Activated CD4-positive, CD25-positive, alpha-beta regulatory T cell treated with anti-CD3 and anti-CD28 coated beads, Interleukin-2, amount 50 U/mL, for 72 hours (primary cell): ENCODE data around the gene NOP16.
"Not testable (repeated sequence)": the region's sequence is repeated elsewhere in the genome, so short reads cannot be mapped to it uniquely, and the experiment has no call there.

ENCODE experiments used
- DNase-seq: peaks from one replicate; pipeline ENCODE4 v3.0.0; 2021

Gene NOP16

DNA sequence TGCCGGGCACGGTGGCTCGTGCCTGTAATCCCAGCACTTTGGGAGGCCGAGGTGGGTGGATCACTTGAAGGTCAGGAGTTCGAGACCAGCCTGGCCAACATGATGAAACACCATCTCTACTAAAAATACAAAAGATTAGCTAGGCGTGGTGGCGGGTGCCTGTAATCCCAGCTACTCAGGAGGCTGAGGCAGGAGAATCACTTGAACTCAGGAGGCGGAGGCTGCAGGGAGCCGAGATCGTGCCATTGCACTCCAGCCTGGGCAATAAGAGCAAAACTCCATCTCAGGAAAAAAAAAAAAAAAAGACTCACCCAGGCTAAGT lies 19.8 kb upstream of the NOP16 start:
- DNase-seq: not testable (repeated sequence)

DNA sequence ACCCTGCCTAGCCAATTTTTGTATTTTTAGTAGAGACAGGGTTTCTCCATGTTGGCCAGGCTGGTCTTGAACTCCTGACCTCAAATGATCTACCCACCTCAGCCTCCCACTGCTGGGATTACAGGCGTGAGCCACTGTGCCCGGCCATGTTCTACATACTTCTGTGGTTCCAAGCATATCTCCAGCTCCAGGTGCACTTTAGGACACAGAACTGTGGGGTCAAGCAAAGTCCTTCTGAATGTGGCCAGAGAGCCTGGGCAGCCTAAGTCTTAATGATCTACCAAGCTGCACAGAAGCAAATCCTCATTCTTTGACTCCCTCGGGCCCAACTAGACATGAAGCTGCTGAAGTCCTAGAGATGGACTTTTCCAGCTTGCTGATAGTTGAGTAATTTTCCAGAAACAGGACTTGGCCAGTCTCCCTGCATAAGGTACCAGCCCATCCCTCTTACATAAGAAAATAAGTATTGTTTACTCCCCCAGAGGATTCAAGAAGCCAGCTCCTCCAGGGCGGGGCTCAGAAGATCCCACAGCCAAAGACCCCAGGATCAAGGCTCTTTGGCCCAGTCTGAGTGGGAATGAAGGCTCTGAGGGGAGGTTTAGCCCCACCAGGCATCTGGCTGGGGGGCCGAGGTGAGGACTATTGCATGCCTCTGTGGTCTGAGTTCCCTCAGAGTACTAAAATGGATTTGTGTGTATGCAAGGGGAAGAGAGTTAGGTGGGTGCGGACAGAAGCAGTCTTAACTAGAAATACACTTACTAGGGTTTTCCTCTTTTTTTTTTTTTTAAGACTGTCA lies 19.3 kb upstream of the NOP16 start:
- DNase-seq: no peak

- DNase-seq: no peak
Observed at GRCh38 chr5:176406436-176407052, 18.1 kb upstream of the NOP16 start.

- DNase-seq: no peak
Observed at GRCh38 chr5:176405656-176406435, 17.4 kb upstream of the NOP16 start.

GRCh38 chr5:176401281-176402205 lies 13.1 kb upstream of the NOP16 start:
- DNase-seq: no peak

GRCh38 chr5:176400382-176401156 lies 12.2 kb upstream of the NOP16 start:
- no peak for DNase-seq

DNA sequence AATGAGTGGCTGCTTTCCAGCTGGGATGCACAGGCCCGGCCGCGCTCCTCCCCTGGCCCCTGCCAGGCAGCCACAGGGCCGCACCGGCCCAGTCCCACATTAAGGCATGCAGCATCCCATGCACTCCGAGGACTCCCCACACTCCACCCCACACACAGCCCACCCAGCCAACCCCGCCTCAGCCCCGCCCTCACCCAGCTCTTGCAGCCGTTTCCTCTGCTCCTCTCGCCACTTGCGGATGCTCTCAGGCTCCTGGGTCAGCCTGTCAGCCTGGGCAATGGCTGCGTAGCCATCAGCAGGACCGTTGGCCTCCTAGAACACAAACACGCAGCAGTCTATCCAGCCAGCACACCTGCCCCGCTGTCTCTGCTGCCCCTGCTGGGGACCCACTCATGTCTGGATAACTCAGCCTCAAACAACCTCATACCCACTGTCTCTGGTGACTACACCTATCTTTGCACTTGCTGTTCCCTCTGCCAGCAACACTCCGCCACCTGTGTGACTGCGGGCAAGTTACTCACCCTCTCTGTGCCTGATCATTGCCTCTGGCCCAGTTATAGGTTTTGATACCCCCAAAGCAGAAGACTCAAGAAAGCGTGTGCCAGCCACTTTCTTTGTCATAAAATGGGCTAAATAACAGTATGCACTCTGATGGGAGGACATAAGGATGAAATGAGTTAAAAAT lies 9.5 kb upstream of the NOP16 start:
- no peak for DNase-seq

- no peak for DNase-seq
Observed at GRCh38 chr5:176396330-176396729, 7.9 kb upstream of the NOP16 start.

DNA sequence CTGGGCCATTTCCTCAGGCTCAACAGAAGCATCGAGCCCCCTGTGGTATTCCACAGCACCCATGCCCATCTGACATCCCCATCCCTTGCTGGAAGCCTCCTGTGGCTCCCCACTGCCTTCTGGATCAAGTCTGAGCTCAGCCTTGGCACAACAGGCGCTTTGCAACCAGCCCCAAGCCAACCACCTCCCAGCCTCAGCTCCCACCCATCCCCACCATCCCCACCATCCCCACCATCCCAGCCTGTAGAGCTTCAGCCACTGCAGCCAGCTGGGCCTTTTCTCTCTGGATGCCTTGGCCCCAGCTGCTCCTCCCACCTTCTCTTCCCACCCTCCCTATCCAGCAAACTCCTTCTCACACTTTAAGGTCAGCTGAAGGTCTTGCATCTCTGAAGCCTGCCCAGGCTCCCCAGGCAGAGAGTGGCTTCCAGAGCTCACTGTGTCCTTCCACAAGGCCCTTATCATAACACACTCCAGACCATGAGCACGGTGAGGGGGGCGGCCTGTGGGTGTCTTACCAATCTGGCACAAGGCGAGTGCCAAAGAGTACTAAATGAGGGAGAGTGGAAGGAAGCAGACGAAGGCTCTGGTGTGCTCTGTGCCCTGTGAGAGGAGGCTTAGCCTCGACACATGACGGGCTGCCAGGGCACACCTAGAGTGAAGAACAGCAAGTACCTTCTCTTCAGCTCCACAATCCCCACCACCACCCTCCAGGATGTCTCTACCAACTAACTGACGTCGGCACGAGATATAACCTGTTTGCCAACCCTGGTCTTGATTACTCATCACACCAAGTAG lies 6.7 kb upstream of the NOP16 start:
- no peak for DNase-seq

- DNase-seq: no peak
Observed at GRCh38 chr5:176394096-176394495, 5.7 kb upstream of the NOP16 start.

DNA sequence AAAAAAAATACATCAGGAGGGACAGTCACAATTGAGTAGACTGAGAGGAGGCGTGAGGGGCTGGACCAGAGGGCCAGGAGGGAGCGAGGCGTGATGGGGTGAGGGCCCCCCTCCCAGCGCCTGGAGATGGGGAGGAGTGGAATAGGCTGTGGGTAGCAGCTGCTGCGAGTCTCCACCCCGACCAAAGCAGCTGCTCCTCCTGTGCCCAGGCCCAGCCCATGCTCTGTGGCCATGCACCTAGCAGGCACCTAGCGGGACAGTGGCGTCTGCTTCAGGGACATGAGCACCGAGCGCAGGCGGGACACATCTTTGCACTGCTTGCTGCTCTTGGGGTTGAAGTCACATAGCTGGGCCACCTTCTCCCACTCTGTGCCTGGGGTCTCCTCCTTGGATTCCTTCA lies 4.1 kb upstream of the NOP16 start:
- no peak for DNase-seq

DNA sequence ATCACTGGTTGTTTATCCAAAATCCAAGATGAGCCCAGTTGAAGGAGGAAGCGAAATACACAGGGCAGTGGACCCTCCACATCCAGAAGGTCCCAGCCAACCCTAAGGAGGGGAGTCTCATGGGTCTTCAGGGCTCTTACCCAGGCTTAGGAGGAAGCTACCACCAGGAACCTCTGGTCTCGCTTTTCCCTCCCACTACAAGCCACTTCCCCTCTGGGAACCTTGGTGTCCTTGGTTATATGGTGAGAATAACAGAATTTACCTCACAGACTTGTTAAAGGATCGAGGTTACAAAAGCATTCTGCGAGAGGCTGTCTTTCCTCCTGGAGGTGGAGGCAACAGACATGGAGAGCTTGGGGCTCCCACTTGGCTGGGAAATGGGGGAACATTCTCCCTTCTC lies 3.6 kb upstream of the NOP16 start:
- no peak for DNase-seq

GRCh38 chr5:176391479-176391878 lies 3.1 kb upstream of the NOP16 start:
- DNase-seq: no peak

DNA sequence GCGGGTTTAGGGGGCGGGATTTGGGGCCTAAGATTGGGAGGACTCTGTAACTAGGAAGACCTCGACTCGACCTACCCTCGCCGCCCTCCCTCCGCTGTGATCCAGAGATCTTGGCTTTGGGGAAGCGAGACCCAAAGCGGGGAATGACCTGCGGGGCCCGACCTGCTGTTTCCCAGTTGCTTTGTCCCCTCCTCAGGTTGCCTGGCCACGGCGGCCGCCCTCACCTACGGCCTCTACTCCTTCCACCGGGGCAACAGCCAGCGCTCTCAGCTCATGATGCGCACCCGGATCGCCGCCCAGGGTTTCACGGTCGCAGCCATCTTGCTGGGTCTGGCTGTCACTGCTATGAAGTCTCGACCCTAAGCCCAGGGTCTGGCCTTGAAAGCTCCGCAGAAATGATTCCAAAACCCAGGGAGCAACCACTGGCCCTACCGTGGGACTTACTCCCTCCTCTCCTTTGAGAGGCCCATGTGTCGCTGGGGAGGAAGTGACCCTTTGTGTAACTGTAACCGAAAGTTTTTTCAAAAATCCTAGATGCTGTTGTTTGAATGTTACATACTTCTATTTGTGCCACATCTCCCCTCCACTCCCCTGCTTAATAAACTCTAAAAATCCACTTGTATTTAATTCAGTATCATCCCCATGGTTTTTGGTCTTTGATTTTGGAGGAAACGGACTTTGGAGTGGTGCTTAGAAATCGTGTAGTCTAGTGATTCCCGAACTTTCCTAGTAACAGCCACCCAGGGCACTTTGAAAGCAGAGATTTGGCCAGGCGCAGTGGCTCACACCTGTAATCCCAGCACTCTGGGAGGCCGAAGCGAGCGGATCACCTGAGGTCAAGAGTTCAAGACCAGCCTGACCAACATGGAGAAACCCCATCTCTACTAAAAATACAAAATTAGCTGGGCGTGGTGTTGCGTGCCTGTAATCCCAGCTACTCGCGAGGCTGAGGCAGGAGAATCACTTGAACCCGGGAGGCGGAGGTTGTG lies 1.0 kb upstream of the NOP16 start:
- DNase-seq: no peak

GRCh38 chr5:176388003-176388443 lies 375 bp downstream of the NOP16 start:
- no peak for DNase-seq

DNA sequence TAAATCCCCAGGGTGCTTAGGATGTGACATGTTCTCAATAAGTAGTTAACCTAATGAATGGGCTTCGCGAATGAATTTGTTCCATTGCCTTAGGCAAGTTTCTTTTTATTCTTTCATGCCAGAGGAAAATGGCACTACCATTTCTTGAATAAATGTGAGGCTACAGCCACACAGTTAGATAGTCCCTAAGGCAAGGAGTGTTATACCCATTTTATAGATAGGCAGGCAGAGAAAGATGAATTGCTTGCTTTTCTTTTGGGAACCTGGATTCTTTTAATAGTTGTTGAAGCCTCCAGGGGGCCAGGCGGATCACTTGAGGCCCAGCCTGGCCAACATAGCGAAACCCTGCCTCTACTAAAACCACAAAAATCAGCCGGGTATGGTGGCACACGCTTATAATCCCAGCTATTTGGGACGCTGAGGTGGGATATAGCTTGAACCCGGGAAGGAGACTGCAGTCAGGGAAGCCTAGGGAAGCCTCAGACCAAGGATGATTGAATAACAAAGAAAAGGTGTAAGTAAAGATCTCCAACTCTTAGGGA lies 943 bp downstream of the NOP16 start:
- DNase-seq: no peak

GRCh38 chr5:176386491-176386890 lies 1.9 kb downstream of the NOP16 start:
- no peak for DNase-seq

- DNase-seq: no peak
Observed at GRCh38 chr5:176384991-176385390, 3.4 kb downstream of the NOP16 start.

- DNase-seq: no peak
Observed at GRCh38 chr5:176384366-176384930, 4.0 kb downstream of the NOP16 start.
